Thoracic aorta (tissue), 2 donors: ENCODE data around the gene TREML2. TPM values are rescaled to one million over a fixed set of nuclear protein-coding genes. Genes with fewer than 3 reads are reported as not detected.

Experiments used
- ATAC-seq: fragments of 150-250 bp; one replicate; pipeline ENCODE4 v1.8.0; 2017; ENCODE audit warnings: low read depth; ENCODE audit not compliant: insufficient number of reproducible peaks, low FRiP score
- DNase-seq: peaks from one replicate; pipeline ENCODE4 v3.0.0-alpha.2; 2020; ENCODE audit warnings: low spot score
- H3K27ac ChIP-seq, 2 donors: fragments of 200-600 bp; sonication (generic); 1 replicate in 1 of 2; 2 replicates in 1 of 2; pipeline ENCODE4 v1.5.1; 2016; ENCODE audit warnings: mild to moderate bottlenecking in 2 of 2, moderate library complexity in 2 of 2
- H3K27me3 ChIP-seq: fragments of 200-600 bp; sonication (generic); replicated peaks from 2 replicates; pipeline ENCODE4 v1.6.0; 2016; ENCODE audit warnings: mild to moderate bottlenecking; ENCODE audit not compliant: insufficient read depth
- H3K36me3 ChIP-seq: fragments of 200-600 bp; sonication (generic); one replicate; pipeline ENCODE4 v1.5.1; 2016
- H3K4me1 ChIP-seq, 2 donors: fragments of 200-600 bp; sonication (generic); 1 replicate in 1 of 2; 2 replicates in 1 of 2; pipeline versions ENCODE4 v1.5.1 to v1.6.0; 2016; ENCODE audit warnings: low read depth in 2 of 2, mild to moderate bottlenecking in 1 of 2; ENCODE audit not compliant: control insufficient read depth in 1 of 2
- H3K4me3 ChIP-seq: fragments of 200-600 bp; sonication (generic); 2 replicates; pipeline ENCODE4 v1.5.1; 2016; ENCODE audit warnings: mild to moderate bottlenecking
- H3K9me3 ChIP-seq: fragments of 200-600 bp; sonication (generic); 2 replicates; pipeline ENCODE4 v1.5.1; 2016
- total RNA-seq, 2 donors: library from RNA; depleted of rRNA; stranded (reverse); fragments of >200 nt; gene quantifications; one replicate each; pipeline versions ENCODE4 v1.1.0 to v1.2.3, GENCODE V29; 2016
- TF ChIP-seq, protein P1 (sequence below): fragments of 200-600 bp; sonication (generic); IDR thresholded peaks from one replicate; pipeline ENCODE4 v1.5.1; 2019; ENCODE audit warnings: antibody characterized with exemption

The TREML2 gene
- total RNA-seq, 2 donors from 2014 or later: 0.49 TPM; not detected in 1

DNA sequence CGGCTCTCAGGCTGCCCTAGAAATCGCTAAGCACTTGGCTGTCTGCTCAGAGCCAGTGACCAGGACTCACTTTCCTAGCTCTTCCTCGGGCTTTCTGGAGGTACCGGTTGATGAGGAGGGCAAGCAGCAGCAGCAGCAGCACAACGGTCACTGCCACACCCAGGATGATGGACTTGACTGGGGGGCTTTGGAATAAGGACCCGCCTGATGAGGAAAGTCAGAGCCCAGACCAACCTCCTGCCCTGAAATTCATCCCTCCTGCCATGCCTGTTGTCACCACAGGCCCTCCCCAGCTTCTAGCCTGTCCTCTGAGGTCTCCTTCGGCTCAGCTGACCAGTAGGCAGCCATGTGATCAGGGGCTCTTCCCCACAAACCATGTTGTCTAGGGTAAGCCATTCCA is 16.2 kb downstream of the TREML2 start:
- H3K27ac ChIP-seq: no peak overlapping the region
- H3K36me3 ChIP-seq: no peaks in the 10 kb centered on the region
- TF ChIP-seq, protein P1, sequence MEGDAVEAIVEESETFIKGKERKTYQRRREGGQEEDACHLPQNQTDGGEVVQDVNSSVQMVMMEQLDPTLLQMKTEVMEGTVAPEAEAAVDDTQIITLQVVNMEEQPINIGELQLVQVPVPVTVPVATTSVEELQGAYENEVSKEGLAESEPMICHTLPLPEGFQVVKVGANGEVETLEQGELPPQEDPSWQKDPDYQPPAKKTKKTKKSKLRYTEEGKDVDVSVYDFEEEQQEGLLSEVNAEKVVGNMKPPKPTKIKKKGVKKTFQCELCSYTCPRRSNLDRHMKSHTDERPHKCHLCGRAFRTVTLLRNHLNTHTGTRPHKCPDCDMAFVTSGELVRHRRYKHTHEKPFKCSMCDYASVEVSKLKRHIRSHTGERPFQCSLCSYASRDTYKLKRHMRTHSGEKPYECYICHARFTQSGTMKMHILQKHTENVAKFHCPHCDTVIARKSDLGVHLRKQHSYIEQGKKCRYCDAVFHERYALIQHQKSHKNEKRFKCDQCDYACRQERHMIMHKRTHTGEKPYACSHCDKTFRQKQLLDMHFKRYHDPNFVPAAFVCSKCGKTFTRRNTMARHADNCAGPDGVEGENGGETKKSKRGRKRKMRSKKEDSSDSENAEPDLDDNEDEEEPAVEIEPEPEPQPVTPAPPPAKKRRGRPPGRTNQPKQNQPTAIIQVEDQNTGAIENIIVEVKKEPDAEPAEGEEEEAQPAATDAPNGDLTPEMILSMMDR: no peak
- H3K4me3 ChIP-seq: no peak overlapping the region
- H3K27me3 ChIP-seq: no peaks in the 10 kb centered on the region
- H3K4me1 ChIP-seq: no peaks in the 10 kb centered on the region
- no peak for DNase-seq
- ATAC-seq: no peak
- H3K9me3 ChIP-seq: no peaks in the 10 kb centered on the region

DNA sequence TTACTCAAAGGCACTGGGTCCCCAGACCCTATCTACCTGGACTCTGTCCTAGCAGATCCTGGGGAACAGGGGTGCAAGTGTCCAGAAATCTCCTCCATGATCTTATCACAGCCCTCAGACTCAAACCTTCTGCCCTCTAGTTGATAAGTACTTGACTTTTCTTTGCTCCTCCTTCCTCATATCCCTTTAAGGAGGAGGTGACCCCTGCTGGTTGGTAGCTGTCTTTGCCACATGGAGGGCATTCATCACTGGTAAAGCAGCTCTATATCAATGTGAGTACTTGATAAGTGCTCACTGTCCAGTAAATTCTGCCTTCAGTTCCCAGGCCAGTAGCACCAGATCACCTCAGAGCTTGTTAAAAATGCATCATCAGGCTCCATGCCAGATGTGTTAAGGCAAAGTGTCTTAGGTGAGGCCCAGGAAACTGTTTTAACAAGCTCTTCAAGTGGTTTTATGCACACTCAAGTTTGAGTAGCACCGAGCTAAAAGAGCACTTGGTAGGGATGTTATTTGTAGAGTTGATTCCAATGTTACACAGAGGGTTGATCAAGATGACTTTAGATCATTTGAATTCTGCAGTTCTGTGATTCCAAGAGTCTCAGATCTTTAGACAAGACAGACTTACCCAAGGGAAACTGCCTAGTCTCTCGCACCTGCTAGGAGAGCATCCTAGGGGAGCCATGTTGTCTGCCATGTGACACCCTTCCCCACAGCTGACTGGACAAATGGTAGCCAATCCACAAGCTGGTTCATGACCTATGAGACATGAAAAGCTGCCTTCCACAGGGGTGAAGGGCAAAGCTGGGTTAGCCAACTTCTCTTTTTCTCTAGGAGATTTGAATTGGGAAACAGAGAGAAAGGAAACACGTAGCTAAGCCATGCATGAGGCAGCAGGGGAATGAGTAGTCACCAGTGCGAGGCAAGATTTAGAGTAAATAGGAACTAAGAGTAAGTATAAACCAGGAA is 18.6 kb downstream of the TREML2 start:
- no peak overlapping the region for H3K27ac ChIP-seq
- TF ChIP-seq, protein P1: peak; percentile 14
- no peaks in the 10 kb centered on the region for H3K27me3 ChIP-seq
- no peaks in the 10 kb centered on the region for H3K4me1 ChIP-seq
- H3K4me3 ChIP-seq: no peak overlapping the region
- H3K9me3 ChIP-seq: no peaks in the 10 kb centered on the region
- no peak for DNase-seq
- no peak for ATAC-seq
- no peaks in the 10 kb centered on the region for H3K36me3 ChIP-seq

DNA sequence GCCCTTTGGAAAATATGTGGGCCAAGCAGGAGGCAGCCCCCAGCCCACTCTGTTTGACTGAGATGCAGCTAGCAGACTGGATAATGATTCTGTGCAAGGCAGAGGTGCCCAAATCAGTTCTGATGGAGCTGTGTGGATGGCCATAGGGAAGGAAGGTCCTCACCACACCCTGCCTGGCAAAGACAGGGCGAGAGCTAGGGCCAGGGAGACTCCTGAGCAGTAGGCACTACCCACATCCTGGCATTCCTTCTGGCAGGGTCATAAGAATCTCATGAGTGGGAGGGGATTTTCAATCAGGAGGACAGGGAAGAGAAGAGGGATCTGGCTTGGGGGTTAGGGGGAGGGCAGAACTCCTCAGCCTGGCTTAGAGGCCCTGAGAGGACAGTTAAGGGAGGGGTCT is 19.4 kb downstream of the TREML2 start:
- H3K4me3 ChIP-seq: no peak overlapping the region
- TF ChIP-seq, protein P1: no peak
- no peaks in the 10 kb centered on the region for H3K27me3 ChIP-seq
- H3K36me3 ChIP-seq: no peaks in the 10 kb centered on the region
- no peaks in the 10 kb centered on the region for H3K9me3 ChIP-seq
- ATAC-seq: no peak
- H3K4me1 ChIP-seq: no peaks in the 10 kb centered on the region
- H3K27ac ChIP-seq: no peak overlapping the region
- no peak for DNase-seq

DNA sequence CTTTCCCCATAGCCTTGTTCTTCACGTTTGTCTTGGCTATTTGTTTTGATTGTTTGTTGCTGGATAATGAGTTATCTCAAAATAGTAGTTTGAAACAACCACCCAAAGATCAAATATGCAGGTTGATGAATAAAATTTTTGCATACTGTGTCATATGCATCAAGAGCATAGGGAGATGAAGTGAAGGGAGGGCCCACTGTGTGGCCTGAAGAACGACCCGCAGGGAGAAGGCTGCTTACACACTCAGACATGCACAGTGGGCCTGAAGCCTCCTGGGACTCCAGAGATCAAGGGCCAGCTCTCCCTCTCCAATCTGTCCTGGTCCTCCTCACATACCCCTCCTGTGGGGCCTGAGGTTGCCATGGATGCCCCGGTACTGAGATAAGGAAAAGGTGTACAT is 21.8 kb downstream of the TREML2 start:
- Histone ChIP-seq H3K27ac (no peak overlapping the region), H3K36me3 (no peaks in the 10 kb centered on the region), H3K4me1 (no peaks in the 10 kb centered on the region), H3K9me3 (no peaks in the 10 kb centered on the region), H3K27me3 (no peaks in the 10 kb centered on the region), H3K4me3 (no peak overlapping the region)
- DNase-seq (no peak), ATAC-seq (no peak)
- TF ChIP-seq, protein P1: no peak

DNA sequence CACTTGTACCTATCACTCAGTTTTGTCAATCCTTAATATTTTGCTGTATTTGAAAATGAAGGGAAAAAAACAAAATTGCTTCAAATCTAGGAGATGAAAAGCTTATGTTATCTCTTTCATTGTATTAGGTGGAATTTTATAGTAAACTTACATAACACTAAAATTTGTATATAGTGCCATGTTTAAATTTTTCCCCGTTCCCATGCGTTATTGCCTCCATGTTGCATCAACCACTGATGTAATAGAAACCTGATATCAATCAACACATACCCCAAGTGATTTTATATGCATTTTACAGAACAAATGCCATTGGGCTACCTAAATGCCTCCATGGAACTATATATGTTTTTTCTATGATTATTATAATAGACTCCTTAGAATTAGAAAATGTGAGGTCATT is 23.3 kb downstream of the TREML2 start:
- no peaks in the 10 kb centered on the region for H3K36me3 ChIP-seq
- H3K9me3 ChIP-seq: no peaks in the 10 kb centered on the region
- ATAC-seq (no peak), DNase-seq (no peak)
- no peaks in the 10 kb centered on the region for H3K27me3 ChIP-seq
- no peaks in the 10 kb centered on the region for H3K4me1 ChIP-seq
- TF ChIP-seq, protein P1: no peak
- no peak overlapping the region for H3K4me3 ChIP-seq
- H3K27ac ChIP-seq: no peak overlapping the region
